Parathyroid adenoma (tissue), 2 donors: ENCODE results near the gene ZNF883.

Experiments used
- H2AFZ ChIP-seq: fragments of 300-600 bp; sonication (generic); one replicate; pipeline ENCODE4 v1.7.0; 2017; ENCODE audit warnings: antibody characterized with exemption, mild to moderate bottlenecking
- H3K27ac ChIP-seq: fragments of 300-600 bp; sonication (generic); one replicate; pipeline ENCODE4 v1.7.0; 2017
- H3K27me3 ChIP-seq: fragments of 300-600 bp; sonication (generic); one replicate; pipeline ENCODE4 v1.7.0; 2017; ENCODE audit warnings: low read length; ENCODE audit not compliant: control insufficient read depth, insufficient read depth
- H3K36me3 ChIP-seq: fragments of 300-600 bp; sonication (generic); one replicate; pipeline ENCODE4 v1.7.0; 2017; ENCODE audit warnings: low read length; ENCODE audit not compliant: control insufficient read depth, insufficient read depth
- H3K4me1 ChIP-seq: fragments of 300-600 bp; sonication (generic); one replicate; pipeline ENCODE4 v1.7.0; 2017; ENCODE audit warnings: control low read depth
- H3K4me2 ChIP-seq: fragments of 300-600 bp; sonication (generic); one replicate; pipeline ENCODE4 v1.7.0; 2017; ENCODE audit warnings: low read length
- H3K4me3 ChIP-seq: fragments of 300-600 bp; sonication (generic); one replicate; pipeline ENCODE4 v1.7.0; 2017; ENCODE audit warnings: low read depth, low read length
- H3K79me2 ChIP-seq: fragments of 300-600 bp; sonication (generic); one replicate; pipeline ENCODE4 v1.7.0; 2017; ENCODE audit warnings: control low read depth
- H3K9ac ChIP-seq: fragments of 300-600 bp; sonication (generic); one replicate; pipeline ENCODE4 v1.7.0; 2017; ENCODE audit warnings: mild to moderate bottlenecking
- H3K9me3 ChIP-seq: fragments of 300-600 bp; sonication (generic); one replicate; pipeline ENCODE4 v1.7.0; 2017; ENCODE audit warnings: low read length; ENCODE audit not compliant: control insufficient read depth
- CTCF ChIP-seq: fragments of 300-600 bp; sonication (generic); IDR thresholded peaks from one replicate; pipeline ENCODE4 v1.7.0; 2017; ENCODE audit warnings: antibody characterized with exemption, mild to moderate bottlenecking
- donor health status: primary hyperparathyroidism.

ZNF883 gene

DNA sequence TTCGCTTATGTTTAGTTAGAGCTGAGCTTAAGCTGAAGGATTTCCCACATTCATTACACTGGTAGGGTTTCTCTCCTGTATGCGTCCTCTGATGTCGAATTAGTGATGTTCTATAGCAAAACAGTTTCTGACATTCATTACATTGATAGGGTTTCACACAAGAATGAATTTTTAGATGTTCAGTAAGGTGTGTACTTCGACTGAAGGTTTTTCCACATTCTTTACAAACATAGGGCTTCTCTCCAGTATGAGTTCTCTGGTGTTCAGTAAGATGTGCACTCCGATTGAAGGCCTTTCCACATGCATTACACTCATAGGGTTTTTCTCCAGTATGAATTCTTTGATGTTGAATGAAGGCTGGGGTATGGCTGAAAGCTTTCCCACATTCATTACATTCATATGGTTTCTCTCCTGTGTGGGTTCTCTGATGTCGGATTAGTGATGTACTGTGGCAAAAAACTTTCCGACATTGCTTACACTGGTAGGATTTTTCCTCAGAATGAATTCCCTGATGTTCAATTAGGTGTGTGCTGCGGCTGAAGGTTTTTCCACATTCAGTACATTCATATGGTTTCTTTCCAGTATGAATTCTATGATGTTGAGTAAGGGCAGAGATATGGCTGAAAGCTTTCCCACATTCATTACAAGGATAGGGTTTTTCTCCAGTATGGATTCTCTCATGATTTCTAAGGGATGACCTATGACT, 14.6 kb downstream of the ZNF883 start:
- no peaks in the 10 kb centered on the region for H3K4me1 ChIP-seq
- no peak overlapping the region for H3K27ac ChIP-seq
- H3K79me2 ChIP-seq: no peaks in the 10 kb centered on the region
- no peak overlapping the region for H3K9ac ChIP-seq
- no peak for TF ChIP-seq CTCF
- no peaks in the 10 kb centered on the region for H3K27me3 ChIP-seq
- peaks cover 20% of the 10 kb centered on the region for H3K36me3 ChIP-seq
- H3K9me3 ChIP-seq: peaks cover 3% of the 10 kb centered on the region
- H3K4me3 ChIP-seq: no peak overlapping the region
- H3K4me2 ChIP-seq: no peak overlapping the region
- no peak overlapping the region for H2AFZ ChIP-seq

DNA sequence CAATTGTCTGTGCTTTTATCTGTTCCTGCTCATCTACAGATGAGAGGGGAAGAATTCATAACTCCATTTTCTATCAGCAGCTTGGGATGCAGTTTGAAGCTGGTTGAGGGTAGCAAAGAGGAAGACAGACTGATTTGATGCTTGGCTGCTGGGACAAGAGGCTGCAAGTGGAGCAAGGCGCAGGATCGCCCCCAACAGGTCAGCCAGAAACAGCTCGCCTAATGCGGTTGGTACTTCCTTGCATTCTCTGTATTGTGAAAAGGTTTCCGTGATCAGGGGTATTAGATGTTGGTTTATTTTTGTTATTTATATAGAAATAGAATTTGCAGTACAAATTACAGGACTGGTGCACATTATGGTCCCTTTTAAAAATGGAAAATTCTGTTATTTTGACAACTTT, 40.6 kb downstream of the ZNF883 start:
- Histone ChIP-seq H3K9me3 (no peaks in the 10 kb centered on the region), H3K4me1 (no peaks in the 10 kb centered on the region), H3K27ac (no peak overlapping the region), H3K4me3 (no peak overlapping the region), H3K79me2 (no peaks in the 10 kb centered on the region), H3K36me3 (no peaks in the 10 kb centered on the region), H3K9ac (no peak overlapping the region), H3K27me3 (no peaks in the 10 kb centered on the region), H2AFZ (no peak overlapping the region), H3K4me2 (no peak overlapping the region)
- no peak for TF ChIP-seq CTCF

DNA sequence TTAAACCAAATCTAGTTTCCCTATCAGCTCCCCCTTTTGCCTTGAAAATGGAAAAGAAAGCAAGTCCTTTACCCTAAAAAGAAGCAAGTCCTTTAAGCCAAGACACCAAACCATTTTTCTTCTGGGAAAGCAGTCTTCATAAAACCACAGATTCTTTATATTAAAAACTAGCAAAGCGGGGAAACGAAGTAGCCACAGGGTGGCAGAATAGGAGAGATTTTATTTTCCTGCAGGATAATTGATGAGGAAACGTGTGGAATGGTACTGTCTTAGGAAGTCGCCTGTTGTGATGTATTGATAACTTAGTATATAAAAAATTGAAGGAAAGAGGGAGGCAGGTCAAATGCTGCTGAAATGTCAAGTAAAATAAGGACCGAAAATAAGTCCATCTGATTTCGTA, 41.1 kb downstream of the ZNF883 start:
- Histone ChIP-seq H2AFZ (no peak overlapping the region), H3K9me3 (no peaks in the 10 kb centered on the region), H3K4me1 (no peaks in the 10 kb centered on the region), H3K27me3 (no peaks in the 10 kb centered on the region), H3K27ac (no peak overlapping the region), H3K4me2 (no peak overlapping the region), H3K9ac (no peak overlapping the region), H3K79me2 (no peaks in the 10 kb centered on the region), H3K36me3 (no peaks in the 10 kb centered on the region), H3K4me3 (no peak overlapping the region)
- TF ChIP-seq CTCF: no peak

- Histone ChIP-seq H3K79me2 (no peaks in the 10 kb centered on the region), H3K9ac (no peak overlapping the region), H2AFZ (no peak overlapping the region), H3K27me3 (no peaks in the 10 kb centered on the region), H3K4me3 (no peak overlapping the region), H3K27ac (no peak overlapping the region), H3K4me2 (no peak overlapping the region), H3K4me1 (no peaks in the 10 kb centered on the region), H3K9me3 (no peaks in the 10 kb centered on the region), H3K36me3 (no peaks in the 10 kb centered on the region)
- no peak for TF ChIP-seq CTCF
These were observed 42.3 kb downstream of the ZNF883 start for GRCh38 chr9:112969730-112970129.

DNA sequence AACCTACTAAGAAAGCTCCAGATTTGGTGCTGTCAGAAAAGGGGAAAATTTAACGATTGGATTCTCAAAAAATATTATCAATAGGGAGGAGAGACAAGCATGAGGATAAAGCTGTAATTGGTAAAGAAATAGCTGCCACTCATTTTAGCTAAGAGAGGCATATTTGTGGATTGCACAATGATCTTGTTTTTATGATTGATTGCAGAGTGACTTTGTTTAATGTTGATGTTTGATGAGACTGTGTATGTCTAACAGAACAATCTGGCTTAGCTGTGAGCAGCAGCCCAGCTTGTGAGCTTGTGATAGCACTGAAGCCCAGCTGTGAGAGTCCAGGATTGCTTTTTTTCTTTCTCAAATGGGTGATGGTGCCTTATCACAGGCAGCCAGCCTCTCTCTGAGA, 56.4 kb downstream of the ZNF883 start:
- Histone ChIP-seq H3K4me1 (no peaks in the 10 kb centered on the region), H3K27me3 (no peaks in the 10 kb centered on the region), H3K27ac (no peak overlapping the region), H3K9me3 (no peaks in the 10 kb centered on the region), H3K9ac (no peak overlapping the region), H3K4me2 (no peak overlapping the region), H3K79me2 (no peaks in the 10 kb centered on the region), H3K4me3 (no peak overlapping the region), H2AFZ (no peak overlapping the region), H3K36me3 (no peaks in the 10 kb centered on the region)
- TF ChIP-seq CTCF: no peak
